A549 treated with GW870086 at 1 μM for 4 hours (cell line): ENCODE data around the gene POU3F2. TPM values are rescaled to one million over a fixed set of nuclear protein-coding genes. Genes with fewer than 3 reads are reported as not detected.

Source experiments
- total RNA-seq: library from RNA; stranded (reverse); fragments of 200-300 nt; extraction: Qiagen RNA extraction; gene quantifications from 5 replicates; pipeline ENCODE4 v1.2.3, GENCODE V29; 2022; ENCODE audit warnings: low read depth

Gene POU3F2
- total RNA-seq, result not detected in 5 replicates

DNA sequence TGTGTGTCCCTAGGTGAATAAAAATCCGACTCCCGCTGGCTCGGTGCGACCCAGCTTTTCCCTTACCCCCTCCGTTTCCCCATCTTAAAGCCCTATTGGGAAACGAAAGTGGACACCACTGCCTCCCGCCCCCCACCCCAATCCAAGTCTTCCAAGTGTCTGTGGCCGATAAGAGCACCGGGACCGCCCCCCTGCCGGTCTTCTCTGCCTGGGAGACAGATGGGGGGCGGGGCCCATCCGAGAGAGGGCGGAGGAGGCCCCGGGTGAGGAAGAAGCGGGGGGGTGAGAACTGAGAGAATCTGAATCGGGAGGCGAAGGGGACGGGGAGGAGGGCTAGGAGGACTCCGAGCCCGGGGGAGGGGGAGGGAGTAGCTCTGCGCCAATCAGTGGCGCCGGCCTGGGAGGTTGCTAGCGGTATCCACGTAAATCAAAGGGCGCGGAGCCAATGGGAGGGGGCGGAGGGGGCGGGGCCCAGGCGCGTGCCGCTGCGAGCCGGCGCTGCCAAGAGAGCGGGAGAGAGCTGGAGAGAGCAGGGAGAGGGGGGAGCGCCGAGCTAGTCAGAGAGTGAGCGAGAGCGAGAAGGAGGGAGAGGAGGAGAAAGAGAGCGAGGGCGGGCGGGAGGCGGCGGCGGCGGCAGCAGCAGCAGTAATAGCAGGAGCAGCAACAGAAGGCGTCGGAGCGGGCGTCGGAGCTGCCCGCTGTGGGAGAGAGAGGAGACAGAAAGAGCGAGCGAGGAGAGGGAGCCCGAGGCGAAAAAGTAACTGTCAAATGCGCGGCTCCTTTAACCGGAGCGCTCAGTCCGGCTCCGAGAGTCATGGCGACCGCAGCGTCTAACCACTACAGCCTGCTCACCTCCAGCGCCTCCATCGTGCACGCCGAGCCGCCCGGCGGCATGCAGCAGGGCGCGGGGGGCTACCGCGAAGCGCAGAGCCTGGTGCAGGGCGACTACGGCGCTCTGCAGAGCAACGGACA, at the start of gene POU3F2:
Gene POU3F2, plus strand, starts transcription at position 515 of the 972 bp plus-strand sequence. Its CDS starts 300 bp downstream, at position 815.

Other genes with a start within 250 kb of the POU3F2 start
- gene FBXL4, start 113.4 kb downstream of the POU3F2 start, total RNA-seq, result 4.3 to 7.0 TPM (median 5.7 TPM) in 5 replicates